HepG2 (cell line): Measurements from ENCODE around the gene DHFR.

Source experiments
- ELF4 ChIP-seq: sonication (generic); formaldehyde crosslinking; IDR thresholded peaks from 2 replicates; pipeline ENCODE4 v1.5.0; 2020; ENCODE audit warnings: missing genetic modification reagents, mild to moderate bottlenecking, moderate library complexity, borderline replicate concordance
- ETV5 ChIP-seq: IDR thresholded peaks from 2 replicates; pipeline ENCODE4 v1.6.1; 2018; ENCODE audit warnings: missing biosample characterization, missing genetic modification reagents, inconsistent platforms, borderline replicate concordance
- MXI1 ChIP-seq: IDR thresholded peaks from 3 replicates; pipeline ENCODE4 v1.6.1; 2012; ENCODE audit warnings: low read depth, low read length, inconsistent platforms, borderline replicate concordance
- TCF7L2 ChIP-seq: IDR thresholded peaks from 2 replicates; pipeline ENCODE4 v1.6.1; 2011; ENCODE audit warnings: mild to moderate bottlenecking, low read depth, low read length, moderate library complexity
- ZNF138 ChIP-seq: sonication (generic); formaldehyde crosslinking; IDR thresholded peaks from 2 replicates; pipeline ENCODE4 v1.5.0; 2020; ENCODE audit warnings: mild to moderate bottlenecking, low read depth, missing genetic modification reagents
- ZNF777 ChIP-seq: sonication (generic); formaldehyde crosslinking; IDR thresholded peaks from 2 replicates; pipeline ENCODE4 v1.4.0; 2020; ENCODE audit warnings: missing genetic modification reagents
- TF ChIP-seq, protein P1 (sequence below): sonication (generic); formaldehyde crosslinking; IDR thresholded peaks from 2 replicates; pipeline ENCODE4 v1.8.0; 2022; ENCODE audit warnings: missing genetic modification reagents, mild to moderate bottlenecking, borderline replicate concordance

DNA sequence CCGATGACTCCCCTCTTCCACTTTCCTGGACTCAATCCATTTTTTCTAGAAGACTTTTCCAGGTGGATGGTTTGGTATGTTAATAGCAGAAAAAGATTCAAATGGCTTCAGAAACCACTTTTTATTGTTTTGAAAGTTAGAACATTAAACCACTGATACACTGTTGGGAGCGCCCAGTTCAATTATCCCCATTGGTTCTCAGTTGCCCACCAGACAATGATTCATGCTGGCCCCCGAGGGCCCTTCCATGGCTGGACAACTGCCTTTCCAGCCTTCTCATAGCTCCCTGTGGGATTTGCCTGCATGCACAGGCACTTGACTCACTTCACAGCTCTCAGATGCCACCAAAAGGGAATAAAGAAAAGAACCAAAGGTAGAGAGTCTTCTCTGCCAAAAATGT, 63.4 kb downstream of the DHFR start:
- no peak for TF ChIP-seq MXI1
- TF ChIP-seq, protein P1, sequence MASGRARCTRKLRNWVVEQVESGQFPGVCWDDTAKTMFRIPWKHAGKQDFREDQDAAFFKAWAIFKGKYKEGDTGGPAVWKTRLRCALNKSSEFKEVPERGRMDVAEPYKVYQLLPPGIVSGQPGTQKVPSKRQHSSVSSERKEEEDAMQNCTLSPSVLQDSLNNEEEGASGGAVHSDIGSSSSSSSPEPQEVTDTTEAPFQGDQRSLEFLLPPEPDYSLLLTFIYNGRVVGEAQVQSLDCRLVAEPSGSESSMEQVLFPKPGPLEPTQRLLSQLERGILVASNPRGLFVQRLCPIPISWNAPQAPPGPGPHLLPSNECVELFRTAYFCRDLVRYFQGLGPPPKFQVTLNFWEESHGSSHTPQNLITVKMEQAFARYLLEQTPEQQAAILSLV (CRISPR knock-in tag): no peak
- TF ChIP-seq ETV5 (CRISPR knock-in tag): no peak
- no peak for TF ChIP-seq ZNF138 (CRISPR knock-in tag)
- no peak for TF ChIP-seq TCF7L2
- no peak for TF ChIP-seq ZNF777 (CRISPR knock-in tag)
- no peak for TF ChIP-seq ELF4
